Fibroblast of lung (primary cell): Measurements from ENCODE around the gene SCN5A.

Experiments
- CTCF ChIP-seq, 2 donors: IDR thresholded peaks in 1 of 2; conservative IDR thresholded peaks in 1 of 2; 1 replicate in 1 of 2; 2 replicates in 1 of 2; pipeline ENCODE4 v1.5.1; 2011 to 2012; ENCODE audit warnings: low read length in 2 of 2, control low read depth in 1 of 2, inconsistent platforms in 1 of 2, low read depth in 1 of 2, mild to moderate bottlenecking in 1 of 2
- EZH2 ChIP-seq: IDR thresholded peaks from 2 replicates; pipeline ENCODE4 v1.5.1; 2012; ENCODE audit warnings: low read length, control low read depth, mild to moderate bottlenecking; ENCODE audit errors: missing control alignments

GRCh38 chr3:38555149-38555840, 94.2 kb downstream of the SCN5A start:
- TF ChIP-seq CTCF (conservative IDR thresholded peaks at IDR 0.05 in 1 of 2, IDR thresholded peaks at IDR 0.05 in 1 of 2; ENCODE audit: low read depth in 1 of 2, low read length in 2 of 2) (no peak), EZH2 (no peak)
